HL-60 (cell line): ENCODE data around the gene KIF5A.

Experiments used
- CTCF ChIP-seq: IDR thresholded peaks from one replicate; pipeline ENCODE4 v1.5.1; 2011; ENCODE audit warnings: low read length, control low read depth, inconsistent platforms; ENCODE audit not compliant: insufficient read depth
- GABPA ChIP-seq: IDR thresholded peaks from 2 replicates; pipeline ENCODE4 v1.6.1; 2012; ENCODE audit warnings: low read depth
- POLR2AphosphoS5 ChIP-seq: IDR thresholded peaks from 2 replicates; pipeline ENCODE4 v1.6.1; 2012; ENCODE audit warnings: low read depth
- REST ChIP-seq: IDR thresholded peaks from 2 replicates; pipeline ENCODE4 v1.6.1; 2012; ENCODE audit warnings: low read depth; ENCODE audit not compliant: insufficient replicate concordance
- SPI1 ChIP-seq: IDR thresholded peaks from 2 replicates; pipeline ENCODE4 v1.6.1; 2012; ENCODE audit warnings: low read depth, mild to moderate bottlenecking, borderline replicate concordance

- TF ChIP-seq CTCF = no peak
- TF ChIP-seq REST = no peak
- no peak for TF ChIP-seq POLR2AphosphoS5
- no peak for TF ChIP-seq SPI1
- TF ChIP-seq GABPA = no peak
Measured at GRCh38 chr12:57631566-57632072, 81.8 kb downstream of the KIF5A start.
